ENCODE data around the gene CRYZL1.

DNA sequence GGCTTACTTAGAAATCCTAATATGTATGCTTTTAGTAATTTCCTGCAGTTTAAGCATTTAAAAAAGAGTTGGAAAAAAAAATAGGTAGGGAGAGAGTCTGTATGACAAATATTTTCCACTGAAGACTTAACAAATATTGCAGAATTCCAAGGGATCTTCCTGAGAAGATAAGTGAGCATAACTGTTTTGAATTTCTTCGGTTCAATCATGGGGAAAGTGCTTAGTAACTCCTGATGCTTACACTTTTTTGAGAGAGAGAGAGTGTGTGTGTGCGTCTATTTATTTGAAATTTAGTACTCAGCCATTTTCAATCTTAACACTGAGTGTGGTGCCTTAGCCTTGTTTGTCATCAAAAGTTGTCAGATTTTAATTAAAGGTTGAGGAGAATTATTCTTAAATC is 80.2 kb downstream of the CRYZL1 start:
- no peak for TF ChIP-seq POLR2AphosphoS5 (IDR thresholded peaks at IDR 0.05)
- TF ChIP-seq, protein P1, sequence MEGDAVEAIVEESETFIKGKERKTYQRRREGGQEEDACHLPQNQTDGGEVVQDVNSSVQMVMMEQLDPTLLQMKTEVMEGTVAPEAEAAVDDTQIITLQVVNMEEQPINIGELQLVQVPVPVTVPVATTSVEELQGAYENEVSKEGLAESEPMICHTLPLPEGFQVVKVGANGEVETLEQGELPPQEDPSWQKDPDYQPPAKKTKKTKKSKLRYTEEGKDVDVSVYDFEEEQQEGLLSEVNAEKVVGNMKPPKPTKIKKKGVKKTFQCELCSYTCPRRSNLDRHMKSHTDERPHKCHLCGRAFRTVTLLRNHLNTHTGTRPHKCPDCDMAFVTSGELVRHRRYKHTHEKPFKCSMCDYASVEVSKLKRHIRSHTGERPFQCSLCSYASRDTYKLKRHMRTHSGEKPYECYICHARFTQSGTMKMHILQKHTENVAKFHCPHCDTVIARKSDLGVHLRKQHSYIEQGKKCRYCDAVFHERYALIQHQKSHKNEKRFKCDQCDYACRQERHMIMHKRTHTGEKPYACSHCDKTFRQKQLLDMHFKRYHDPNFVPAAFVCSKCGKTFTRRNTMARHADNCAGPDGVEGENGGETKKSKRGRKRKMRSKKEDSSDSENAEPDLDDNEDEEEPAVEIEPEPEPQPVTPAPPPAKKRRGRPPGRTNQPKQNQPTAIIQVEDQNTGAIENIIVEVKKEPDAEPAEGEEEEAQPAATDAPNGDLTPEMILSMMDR (IDR thresholded peaks at IDR 0.05 in 8 of 11, conservative IDR thresholded peaks at IDR 0.05 in 3 of 11) = no peak
- no peak for TF ChIP-seq POLR2A (IDR thresholded peaks at IDR 0.05)

Data from spleen (tissue), 7 donors.